ENCODE data around the gene CTPS1. TPM values are rescaled to one million over a fixed set of nuclear protein-coding genes. Genes with fewer than 3 reads are reported as not detected.

CTPS1 gene
- total and polyA plus RNA-seq, 2 experiments from 2014 or later: 31.8 to 93.9 TPM

DNA sequence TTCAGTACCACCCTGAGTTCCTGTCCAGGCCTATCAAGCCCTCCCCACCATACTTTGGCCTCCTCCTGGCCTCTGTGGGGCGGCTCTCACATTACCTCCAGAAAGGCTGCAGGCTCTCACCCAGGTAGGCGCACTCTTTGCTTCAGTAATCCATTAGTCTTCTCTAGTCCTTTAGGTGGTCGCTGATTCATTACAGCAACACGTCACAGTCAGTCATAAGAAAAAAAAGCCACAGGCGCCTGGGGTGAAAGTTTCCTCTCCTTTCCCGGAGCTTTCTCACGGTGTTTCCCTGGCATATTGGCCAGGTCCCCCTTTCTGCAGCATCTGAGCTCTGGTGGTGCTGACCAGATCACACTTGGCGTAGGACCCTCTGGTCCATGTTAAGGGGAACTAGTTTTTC is 30.0 kb downstream of the CTPS1 start:
- H3K4me3 Mint-ChIP-seq: no peak overlapping the region
- no peak for ATAC-seq
- DNase-seq (ENCODE audit: low spot score): no peak
- Histone ChIP-seq H3K27ac (ENCODE audit: low read depth) (no peak overlapping the region), H3K36me3 (ENCODE audit: insufficient read depth) (peaks cover 52% of the 10 kb centered on the region), H3K79me2 (replicated peaks; ENCODE audit: insufficient read depth) (no peaks in the 10 kb centered on the region; the same call in 1 of the 2 replicates), H3K9me2 (ENCODE audit: insufficient read depth) (no peaks in the 10 kb centered on the region), H3K4me1 (ENCODE audit: insufficient read depth) (no peaks in the 10 kb centered on the region), H3F3A (replicated peaks; ENCODE audit: low read depth) (no peaks in the 10 kb centered on the region), H3K4me3 (no peak overlapping the region), H4K20me1 (replicated peaks; ENCODE audit: insufficient read depth) (peaks cover 26% of the 10 kb centered on the region), H3K4me2 (no peak overlapping the region), H2AFZ (no peak overlapping the region), H3K27me3 (ENCODE audit: insufficient read depth) (no peaks in the 10 kb centered on the region)
- H3K27ac Mint-ChIP-seq: no peak overlapping the region
- no peaks in the 10 kb centered on the region for H3K4me1 Mint-ChIP-seq
- H3K36me3 Mint-ChIP-seq (ENCODE audit: low read depth): peaks cover 94% of the 10 kb centered on the region
- H3K27me3 Mint-ChIP-seq (ENCODE audit: insufficient read depth, low read depth, poor library complexity): no peaks in the 10 kb centered on the region
- no peak for TF ChIP-seq CREB1 (CRISPR knock-in tag; IDR thresholded peaks at IDR 0.05; ENCODE audit: low read depth)
- no peak for TF ChIP-seq JUNB (IDR thresholded peaks at IDR 0.05; ENCODE audit: unreplicated experiment)
- TF ChIP-seq ZNF114 (CRISPR knock-in tag; IDR thresholded peaks at IDR 0.05): no peak
- no peak for TF ChIP-seq STAT1 (IDR thresholded peaks at IDR 0.05; ENCODE audit: unreplicated experiment)
- TF ChIP-seq, protein P1, sequence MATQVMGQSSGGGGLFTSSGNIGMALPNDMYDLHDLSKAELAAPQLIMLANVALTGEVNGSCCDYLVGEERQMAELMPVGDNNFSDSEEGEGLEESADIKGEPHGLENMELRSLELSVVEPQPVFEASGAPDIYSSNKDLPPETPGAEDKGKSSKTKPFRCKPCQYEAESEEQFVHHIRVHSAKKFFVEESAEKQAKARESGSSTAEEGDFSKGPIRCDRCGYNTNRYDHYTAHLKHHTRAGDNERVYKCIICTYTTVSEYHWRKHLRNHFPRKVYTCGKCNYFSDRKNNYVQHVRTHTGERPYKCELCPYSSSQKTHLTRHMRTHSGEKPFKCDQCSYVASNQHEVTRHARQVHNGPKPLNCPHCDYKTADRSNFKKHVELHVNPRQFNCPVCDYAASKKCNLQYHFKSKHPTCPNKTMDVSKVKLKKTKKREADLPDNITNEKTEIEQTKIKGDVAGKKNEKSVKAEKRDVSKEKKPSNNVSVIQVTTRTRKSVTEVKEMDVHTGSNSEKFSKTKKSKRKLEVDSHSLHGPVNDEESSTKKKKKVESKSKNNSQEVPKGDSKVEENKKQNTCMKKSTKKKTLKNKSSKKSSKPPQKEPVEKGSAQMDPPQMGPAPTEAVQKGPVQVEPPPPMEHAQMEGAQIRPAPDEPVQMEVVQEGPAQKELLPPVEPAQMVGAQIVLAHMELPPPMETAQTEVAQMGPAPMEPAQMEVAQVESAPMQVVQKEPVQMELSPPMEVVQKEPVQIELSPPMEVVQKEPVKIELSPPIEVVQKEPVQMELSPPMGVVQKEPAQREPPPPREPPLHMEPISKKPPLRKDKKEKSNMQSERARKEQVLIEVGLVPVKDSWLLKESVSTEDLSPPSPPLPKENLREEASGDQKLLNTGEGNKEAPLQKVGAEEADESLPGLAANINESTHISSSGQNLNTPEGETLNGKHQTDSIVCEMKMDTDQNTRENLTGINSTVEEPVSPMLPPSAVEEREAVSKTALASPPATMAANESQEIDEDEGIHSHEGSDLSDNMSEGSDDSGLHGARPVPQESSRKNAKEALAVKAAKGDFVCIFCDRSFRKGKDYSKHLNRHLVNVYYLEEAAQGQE (IDR thresholded peaks at IDR 0.05; ENCODE audit: unreplicated experiment): no peak
- TF ChIP-seq EZH2phosphoT487 (IDR thresholded peaks at IDR 0.05; ENCODE audit: unreplicated experiment): no peak
- no peak for TF ChIP-seq POLR2AphosphoS5 (IDR thresholded peaks at IDR 0.05; ENCODE audit: low read depth)
- TF ChIP-seq ETS1 (IDR thresholded peaks at IDR 0.05): no peak
- H3K9me3 Mint-ChIP-seq: no peaks in the 10 kb centered on the region; the same call in 2 of the 3 replicates

DNA sequence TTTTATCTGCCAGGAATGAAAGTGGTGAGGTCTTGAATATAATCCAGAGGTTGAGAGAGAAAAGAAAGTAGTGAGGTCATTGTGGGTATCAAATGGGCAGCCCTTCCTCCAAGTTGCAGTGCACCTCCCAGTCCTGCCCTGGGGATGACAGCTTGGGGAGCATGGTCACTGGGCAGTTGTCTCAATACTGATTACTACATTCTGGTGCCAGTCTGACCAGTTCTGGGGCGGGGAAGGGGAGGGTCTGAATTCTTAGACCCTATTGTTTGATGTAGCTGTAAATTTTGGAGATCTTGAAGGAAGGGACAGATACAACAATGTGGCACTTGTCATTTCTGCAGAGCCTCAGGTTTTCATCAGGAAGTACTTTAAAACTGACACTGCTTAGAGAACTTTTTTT is 30.8 kb downstream of the CTPS1 start:
- Mint-ChIP-seq H3K27ac (no peak overlapping the region), H3K36me3 (ENCODE audit: low read depth) (peaks cover 92% of the 10 kb centered on the region), H3K4me1 (no peaks in the 10 kb centered on the region), H3K4me3 (no peak overlapping the region), H3K27me3 (ENCODE audit: insufficient read depth, low read depth, poor library complexity) (peaks cover 4% of the 10 kb centered on the region), H3K9me3 (no peaks in the 10 kb centered on the region; the same call in 2 of the 3 replicates)
- no peaks in the 10 kb centered on the region for H3F3A ChIP-seq (replicated peaks; ENCODE audit: low read depth)
- H3K4me2 ChIP-seq: no peak overlapping the region
- no peak overlapping the region for H3K27ac ChIP-seq (ENCODE audit: low read depth)
- H3K27me3 ChIP-seq (ENCODE audit: insufficient read depth): no peaks in the 10 kb centered on the region
- ATAC-seq: no peak
- H3K36me3 ChIP-seq (ENCODE audit: insufficient read depth): peaks cover 44% of the 10 kb centered on the region
- H3K9me2 ChIP-seq (ENCODE audit: insufficient read depth): no peaks in the 10 kb centered on the region
- H3K79me2 ChIP-seq (replicated peaks; ENCODE audit: insufficient read depth): no peaks in the 10 kb centered on the region; the same call in 1 of the 2 replicates
- H3K4me3 ChIP-seq: no peak overlapping the region
- peaks cover 19% of the 10 kb centered on the region; the same call in 1 of the 2 replicates for H4K20me1 ChIP-seq (replicated peaks; ENCODE audit: insufficient read depth)
- no peak for DNase-seq (ENCODE audit: low spot score)
- H3K4me1 ChIP-seq (ENCODE audit: insufficient read depth): no peaks in the 10 kb centered on the region
- H2AFZ ChIP-seq: no peak overlapping the region
- no peak for TF ChIP-seq ZNF114 (CRISPR knock-in tag; IDR thresholded peaks at IDR 0.05)
- no peak for TF ChIP-seq EZH2phosphoT487 (IDR thresholded peaks at IDR 0.05; ENCODE audit: unreplicated experiment)
- no peak for TF ChIP-seq EZH2 (IDR thresholded peaks at IDR 0.05; ENCODE audit: low read depth, unreplicated experiment)
- TF ChIP-seq STAT1 (IDR thresholded peaks at IDR 0.05; ENCODE audit: unreplicated experiment): no peak
- no peak for TF ChIP-seq POLR2AphosphoS5 (IDR thresholded peaks at IDR 0.05; ENCODE audit: low read depth)
- no peak for TF ChIP-seq ETS1 (IDR thresholded peaks at IDR 0.05)
- no peak for TF ChIP-seq NANOG (IDR thresholded peaks at IDR 0.05; ENCODE audit: borderline replicate concordance)
- TF ChIP-seq JUNB (IDR thresholded peaks at IDR 0.05; ENCODE audit: unreplicated experiment): no peak
- no peak for TF ChIP-seq CREB1 (CRISPR knock-in tag; IDR thresholded peaks at IDR 0.05; ENCODE audit: low read depth)
- TF ChIP-seq, protein P1 (IDR thresholded peaks at IDR 0.05; ENCODE audit: unreplicated experiment): no peak
- no peak for TF ChIP-seq ZNF331 (CRISPR knock-in tag; IDR thresholded peaks at IDR 0.05; ENCODE audit: low read depth)
